Nephron (organoid): ENCODE measurements around the gene ZFP36.
A peak's percentile ranks its signal among the peaks of the same experiment; 100 is the strongest.

Experiments used
- H3K27ac Mint-ChIP-seq, 3 experiments: 2 replicates each; pipeline ENCODE4 v1.8.0; 2020; ENCODE audit warnings: mixed read lengths in 3 of 3, mild to moderate bottlenecking in 2 of 3, moderate library complexity in 1 of 3
- H3K27me3 Mint-ChIP-seq: 2 replicates; pipeline ENCODE4 v1.8.0; 2021; ENCODE audit warnings: low read depth, mild to moderate bottlenecking, moderate library complexity, mixed read lengths
- H3K36me3 Mint-ChIP-seq: 2 replicates; pipeline ENCODE4 v1.8.0; 2020; ENCODE audit warnings: low read depth, mixed read lengths
- H3K4me1 Mint-ChIP-seq: 2 replicates; pipeline ENCODE4 v1.8.0; 2020; ENCODE audit warnings: mixed read lengths
- H3K4me3 Mint-ChIP-seq, 3 experiments: 2 replicates each; pipeline ENCODE4 v1.8.0; 2020; ENCODE audit warnings: mild to moderate bottlenecking in 3 of 3, mixed read lengths in 3 of 3, moderate library complexity in 2 of 3
- H3K9me3 Mint-ChIP-seq: 2 replicates; pipeline ENCODE4 v1.8.0; 2020; ENCODE audit warnings: mixed read lengths
- CTCF ChIP-seq, 3 experiments: fragments of 200-600 bp; sonication (generic); IDR thresholded peaks; one replicate each; pipeline ENCODE4 v1.5.0; 2021; ENCODE audit warnings: antibody characterized with exemption in 3 of 3; ENCODE audit not compliant: unreplicated experiment in 3 of 3

Gene ZFP36

GRCh38 chr19:39435499-39436349, 29.1 kb downstream of the ZFP36 start, which contains the start of gene RPS16:
RPS16 (minus strand) TSS chr19:39435949; CDS start chr19:39435895, 54 bp downstream.
- peak within 1 kb of the TSS; percentile 95 to 100 (median 100) for H3K4me3 Mint-ChIP-seq
- no peak for TF ChIP-seq CTCF (IDR thresholded peaks at IDR 0.05; ENCODE audit: unreplicated experiment in 3 of 3)
- H3K27me3 Mint-ChIP-seq, result no peaks in the 10 kb centered on the region
- H3K4me1 Mint-ChIP-seq, result peaks cover 18% of the 10 kb centered on the region
- H3K36me3 Mint-ChIP-seq, result peaks cover 30% of the 10 kb centered on the region
- peak within 1 kb of the TSS; percentile 95 to 99 (median 98) for H3K27ac Mint-ChIP-seq
- no peaks in the 10 kb centered on the region for H3K9me3 Mint-ChIP-seq

- no peak for TF ChIP-seq CTCF (IDR thresholded peaks at IDR 0.05; ENCODE audit: unreplicated experiment in 3 of 3)
- H3K4me1 Mint-ChIP-seq, result peaks cover 17% of the 10 kb centered on the region
- peak overlapping the region; percentile 95 to 100 (median 100) for H3K4me3 Mint-ChIP-seq
- H3K27me3 Mint-ChIP-seq, result no peaks in the 10 kb centered on the region
- peaks cover 30% of the 10 kb centered on the region for H3K36me3 Mint-ChIP-seq
- peak overlapping the region; percentile 95 to 99 (median 98) for H3K27ac Mint-ChIP-seq
- H3K9me3 Mint-ChIP-seq, result no peaks in the 10 kb centered on the region
Observed at GRCh38 chr19:39436350-39436716, 29.7 kb downstream of the ZFP36 start.

- no peaks in the 10 kb centered on the region for H3K27me3 Mint-ChIP-seq
- H3K4me3 Mint-ChIP-seq, result no peak overlapping the region
- no peak overlapping the region for H3K27ac Mint-ChIP-seq
- peaks cover 19% of the 10 kb centered on the region for H3K36me3 Mint-ChIP-seq
- no peaks in the 10 kb centered on the region for H3K9me3 Mint-ChIP-seq
- TF ChIP-seq CTCF (IDR thresholded peaks at IDR 0.05; ENCODE audit: unreplicated experiment in 3 of 3), result no peak
- H3K4me1 Mint-ChIP-seq, result peaks cover 17% of the 10 kb centered on the region
Observed at GRCh38 chr19:39438270-39438934, 31.8 kb downstream of the ZFP36 start.

- H3K27me3 Mint-ChIP-seq, result no peaks in the 10 kb centered on the region
- peaks cover 26% of the 10 kb centered on the region for H3K4me1 Mint-ChIP-seq
- H3K27ac Mint-ChIP-seq, result peak overlapping the region; percentile 88 to 98 (median 93)
- peak overlapping the region; percentile 97 to 98 (median 98) for H3K4me3 Mint-ChIP-seq
- no peak for TF ChIP-seq CTCF (IDR thresholded peaks at IDR 0.05; ENCODE audit: unreplicated experiment in 3 of 3)
- H3K36me3 Mint-ChIP-seq, result peaks cover 23% of the 10 kb centered on the region
- H3K9me3 Mint-ChIP-seq, result no peaks in the 10 kb centered on the region
Observed at GRCh38 chr19:39444598-39445195, 38.0 kb downstream of the ZFP36 start.

- H3K27ac Mint-ChIP-seq, result peak within 1 kb of the TSS; percentile 88 to 98 (median 93)
- no peaks in the 10 kb centered on the region for H3K27me3 Mint-ChIP-seq
- no peaks in the 10 kb centered on the region for H3K9me3 Mint-ChIP-seq
- TF ChIP-seq CTCF (IDR thresholded peaks at IDR 0.05; ENCODE audit: unreplicated experiment in 3 of 3), result no peak
- H3K4me1 Mint-ChIP-seq, result peaks cover 26% of the 10 kb centered on the region
- peaks cover 23% of the 10 kb centered on the region for H3K36me3 Mint-ChIP-seq
- H3K4me3 Mint-ChIP-seq, result peak within 1 kb of the TSS; percentile 97 to 98 (median 98)
Observed at GRCh38 chr19:39445196-39446111, 38.8 kb downstream of the ZFP36 start, which contains the start of gene SUPT5H. SUPT5H (plus strand) TSS chr19:39445582; CDS start chr19:39445891, 309 bp downstream.
